IPS DF 19.7 (cell line): Measurements from ENCODE around the gene PDZD2.
"Not testable (repeated sequence)": the region's sequence is repeated elsewhere in the genome, so short reads cannot be mapped to it uniquely, and the experiment has no call there.

Experiments used
- DNase-seq: peaks from one replicate; pipeline ENCODE4 v3.0.0-alpha.2; 2013; ENCODE audit warnings: low read depth, low spot score

The PDZD2 gene

GRCh38 chr5:32099486-32100035 lies 460.6 kb downstream of the PDZD2 start:
- no peak for DNase-seq

GRCh38 chr5:32100230-32100629 lies 461.3 kb downstream of the PDZD2 start:
- DNase-seq: no peak

GRCh38 chr5:32100691-32101302 lies 461.9 kb downstream of the PDZD2 start:
- DNase-seq: no peak

- no peak for DNase-seq
Observed at GRCh38 chr5:32102254-32102986, 463.5 kb downstream of the PDZD2 start.

- no peak for DNase-seq
Observed at GRCh38 chr5:32103521-32103920, 464.6 kb downstream of the PDZD2 start.

GRCh38 chr5:32107291-32107690 lies 468.4 kb downstream of the PDZD2 start:
- DNase-seq: no peak

GRCh38 chr5:32108167-32108566 lies 469.2 kb downstream of the PDZD2 start:
- DNase-seq: no peak

GRCh38 chr5:32109236-32109635 lies 470.3 kb downstream of the PDZD2 start:
- no peak for DNase-seq

GRCh38 chr5:32110111-32110696 lies 471.3 kb downstream of the PDZD2 start:
- DNase-seq: no peak

GRCh38 chr5:32115985-32116384 lies 477.1 kb downstream of the PDZD2 start:
- DNase-seq: no peak

GRCh38 chr5:32116574-32117313 lies 477.8 kb downstream of the PDZD2 start:
- no peak for DNase-seq

GRCh38 chr5:32118922-32119321 lies 480.0 kb downstream of the PDZD2 start:
- not testable (repeated sequence) for DNase-seq

- no peak for DNase-seq
Observed at GRCh38 chr5:32123058-32123805, 484.3 kb downstream of the PDZD2 start.

- DNase-seq: no peak
Observed at GRCh38 chr5:32123889-32124676, 485.2 kb downstream of the PDZD2 start.

- no peak for DNase-seq
Observed at GRCh38 chr5:32126691-32127090, 487.8 kb downstream of the PDZD2 start.

- DNase-seq: no peak
Observed at GRCh38 chr5:32127711-32128110, 488.8 kb downstream of the PDZD2 start.

- DNase-seq: no peak
Observed at GRCh38 chr5:32129074-32129598, 490.2 kb downstream of the PDZD2 start.

- no peak for DNase-seq
Observed at GRCh38 chr5:32130865-32131264, 491.9 kb downstream of the PDZD2 start.

GRCh38 chr5:32131604-32132003 lies 492.7 kb downstream of the PDZD2 start:
- DNase-seq: no peak

- no peak for DNase-seq
Observed at GRCh38 chr5:32132757-32133156, 493.8 kb downstream of the PDZD2 start.
